ENCODE results near the gene CYBRD1. TPM values are rescaled to one million over a fixed set of nuclear protein-coding genes. Genes with fewer than 3 reads are reported as not detected.

Gene CYBRD1
- polyA plus RNA-seq, 1 donor (not counting 4 experiments of a cell fraction or from before 2014, with no cell fraction given) = 72.7 TPM

DNA sequence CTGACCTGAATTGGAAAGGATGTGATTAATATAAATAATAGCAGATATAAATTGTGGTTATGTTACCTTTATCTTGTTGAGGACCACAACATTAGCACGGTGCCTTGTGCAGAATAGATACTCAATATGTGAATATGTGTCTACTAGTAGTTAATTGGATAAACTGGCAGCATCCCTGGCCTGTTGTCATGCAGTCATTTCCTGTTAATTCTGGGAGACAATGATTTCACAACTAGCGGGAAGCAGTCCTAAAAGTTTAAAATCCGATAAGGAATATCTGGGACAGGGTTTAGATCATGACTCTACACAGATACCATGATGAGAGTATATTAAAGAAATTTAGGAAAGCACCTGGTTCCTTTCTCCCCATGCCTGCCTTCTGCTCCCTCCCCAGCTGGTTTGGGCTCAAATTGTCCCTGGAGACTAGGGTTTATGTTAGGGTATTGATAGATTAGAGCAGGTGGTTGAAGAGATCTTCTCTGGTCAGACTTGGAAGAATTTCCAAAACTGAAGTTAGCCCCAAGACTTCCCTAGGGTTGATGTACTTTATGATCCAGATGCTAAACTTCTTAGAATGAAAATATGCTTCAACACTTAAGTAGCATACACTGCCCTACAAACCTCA, 32.8 kb downstream of the CYBRD1 start:
- H3K4me1 ChIP-seq (ENCODE audit: control insufficient read depth, extremely low read depth, insufficient read depth, low read length) = peaks cover 5% of the 10 kb centered on the region
- H3K79me2 ChIP-seq (ENCODE audit: control insufficient read depth, insufficient read depth, low read length) = no peaks in the 10 kb centered on the region
- no peaks in the 10 kb centered on the region for H3K27me3 ChIP-seq (ENCODE audit: control insufficient read depth, extremely low read depth, insufficient read depth, low read length)
- no peaks in the 10 kb centered on the region for H3K9me3 ChIP-seq (ENCODE audit: control insufficient read depth, low read depth, low read length)
- H3K36me3 ChIP-seq (ENCODE audit: control insufficient read depth in 2 of 2, extremely low read depth in 1 of 2, insufficient read depth in 2 of 2, low read length in 2 of 2) = peaks cover 0 to 2% of the 10 kb centered on the region in 2 experiments
- no peak for DNase-seq (ENCODE audit: low read depth, low spot score)
- no peak overlapping the region for H3K9ac ChIP-seq (ENCODE audit: control insufficient read depth, extremely low read depth, insufficient read depth, low read length)
- no peak for FAIRE-seq
- no peaks in the 10 kb centered on the region for H3K9me1 ChIP-seq (ENCODE audit: control insufficient read depth, extremely low read depth, insufficient read depth, low read length)
- H4K20me1 ChIP-seq (ENCODE audit: control insufficient read depth, extremely low read depth, insufficient read depth, low read length) = no peaks in the 10 kb centered on the region
- dilution Hi-C loops (cut with MboI; ENCODE audit: extremely low pct_ligation_motif_present, low sequenced_read_pairs) = no loop called here
- H3K4me2 ChIP-seq (ENCODE audit: control insufficient read depth, extremely low read depth, insufficient read depth, low read depth, low read length) = no peak overlapping the region
- no peak overlapping the region for H3K4me3 ChIP-seq (ENCODE audit: control insufficient read depth in 2 of 3, extremely low read depth in 1 of 3, insufficient read depth in 2 of 3, low read depth in 1 of 3, low read length in 3 of 3)
- no peak overlapping the region for H3K27ac ChIP-seq (ENCODE audit: control insufficient read depth, insufficient read depth, low read length)
- no peak for TF ChIP-seq EZH2 (IDR thresholded peaks at IDR 0.05; ENCODE audit: low read length)
- TF ChIP-seq, protein P1, sequence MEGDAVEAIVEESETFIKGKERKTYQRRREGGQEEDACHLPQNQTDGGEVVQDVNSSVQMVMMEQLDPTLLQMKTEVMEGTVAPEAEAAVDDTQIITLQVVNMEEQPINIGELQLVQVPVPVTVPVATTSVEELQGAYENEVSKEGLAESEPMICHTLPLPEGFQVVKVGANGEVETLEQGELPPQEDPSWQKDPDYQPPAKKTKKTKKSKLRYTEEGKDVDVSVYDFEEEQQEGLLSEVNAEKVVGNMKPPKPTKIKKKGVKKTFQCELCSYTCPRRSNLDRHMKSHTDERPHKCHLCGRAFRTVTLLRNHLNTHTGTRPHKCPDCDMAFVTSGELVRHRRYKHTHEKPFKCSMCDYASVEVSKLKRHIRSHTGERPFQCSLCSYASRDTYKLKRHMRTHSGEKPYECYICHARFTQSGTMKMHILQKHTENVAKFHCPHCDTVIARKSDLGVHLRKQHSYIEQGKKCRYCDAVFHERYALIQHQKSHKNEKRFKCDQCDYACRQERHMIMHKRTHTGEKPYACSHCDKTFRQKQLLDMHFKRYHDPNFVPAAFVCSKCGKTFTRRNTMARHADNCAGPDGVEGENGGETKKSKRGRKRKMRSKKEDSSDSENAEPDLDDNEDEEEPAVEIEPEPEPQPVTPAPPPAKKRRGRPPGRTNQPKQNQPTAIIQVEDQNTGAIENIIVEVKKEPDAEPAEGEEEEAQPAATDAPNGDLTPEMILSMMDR (optimal IDR thresholded peaks at IDR 0.05 in 1 of 3, IDR thresholded peaks at IDR 0.05 in 1 of 3, conservative IDR thresholded peaks at IDR 0.05 in 1 of 3; ENCODE audit: extremely low read depth in 1 of 3, insufficient read depth in 2 of 3, low read length in 3 of 3) = no peak
- no peak overlapping the region for H2AFZ ChIP-seq (ENCODE audit: control insufficient read depth, low read length)

DNA sequence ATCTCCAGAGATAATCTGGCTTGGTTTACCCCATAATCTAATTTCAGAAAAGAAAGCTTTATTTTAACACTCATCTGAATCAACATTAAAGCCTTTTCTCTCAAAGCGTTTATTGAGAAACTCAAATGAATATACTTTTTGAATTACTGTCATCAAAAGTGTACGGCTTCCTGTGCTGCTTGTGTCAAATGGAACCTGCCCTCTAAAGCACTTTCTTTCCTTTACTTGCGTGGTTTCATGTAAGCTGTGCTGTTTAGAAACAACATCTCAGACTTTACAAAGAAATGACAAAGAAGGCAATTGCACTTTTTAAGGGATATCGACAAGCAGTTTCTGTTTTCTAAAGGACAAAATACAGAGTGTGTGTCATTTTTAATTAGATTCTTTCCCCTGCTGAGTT, 35.1 kb downstream of the CYBRD1 start:
- Histone ChIP-seq H3K4me2 (ENCODE audit: control insufficient read depth, extremely low read depth, insufficient read depth, low read depth, low read length) (no peak overlapping the region), H3K27ac (ENCODE audit: control insufficient read depth, insufficient read depth, low read length) (no peak overlapping the region), H3K27me3 (ENCODE audit: control insufficient read depth, extremely low read depth, insufficient read depth, low read length) (no peaks in the 10 kb centered on the region), H3K36me3 (ENCODE audit: control insufficient read depth in 2 of 2, extremely low read depth in 1 of 2, insufficient read depth in 2 of 2, low read length in 2 of 2) (peaks cover 0 to 2% of the 10 kb centered on the region in 2 experiments), H3K4me1 (ENCODE audit: control insufficient read depth, extremely low read depth, insufficient read depth, low read length) (peaks cover 5% of the 10 kb centered on the region), H3K9ac (ENCODE audit: control insufficient read depth, extremely low read depth, insufficient read depth, low read length) (no peak overlapping the region), H3K9me3 (ENCODE audit: control insufficient read depth, low read depth, low read length) (no peaks in the 10 kb centered on the region), H3K79me2 (ENCODE audit: control insufficient read depth, insufficient read depth, low read length) (no peaks in the 10 kb centered on the region), H3K9me1 (ENCODE audit: control insufficient read depth, extremely low read depth, insufficient read depth, low read length) (no peaks in the 10 kb centered on the region), H4K20me1 (ENCODE audit: control insufficient read depth, extremely low read depth, insufficient read depth, low read length) (no peaks in the 10 kb centered on the region), H2AFZ (ENCODE audit: control insufficient read depth, low read length) (no peak overlapping the region), H3K4me3 (ENCODE audit: control insufficient read depth in 2 of 3, extremely low read depth in 1 of 3, insufficient read depth in 2 of 3, low read depth in 1 of 3, low read length in 3 of 3) (no peak overlapping the region)
- dilution Hi-C loops (cut with MboI; ENCODE audit: extremely low pct_ligation_motif_present, low sequenced_read_pairs) = no loop called here
- TF ChIP-seq, protein P1 (optimal IDR thresholded peaks at IDR 0.05 in 1 of 3, IDR thresholded peaks at IDR 0.05 in 1 of 3, conservative IDR thresholded peaks at IDR 0.05 in 1 of 3; ENCODE audit: extremely low read depth in 1 of 3, insufficient read depth in 2 of 3, low read length in 3 of 3) = no peak
- no peak for TF ChIP-seq EZH2 (IDR thresholded peaks at IDR 0.05; ENCODE audit: low read length)
- FAIRE-seq (no peak), DNase-seq (ENCODE audit: low read depth, low spot score) (no peak)
